ENCODE data around the gene TMEM147.

DNA sequence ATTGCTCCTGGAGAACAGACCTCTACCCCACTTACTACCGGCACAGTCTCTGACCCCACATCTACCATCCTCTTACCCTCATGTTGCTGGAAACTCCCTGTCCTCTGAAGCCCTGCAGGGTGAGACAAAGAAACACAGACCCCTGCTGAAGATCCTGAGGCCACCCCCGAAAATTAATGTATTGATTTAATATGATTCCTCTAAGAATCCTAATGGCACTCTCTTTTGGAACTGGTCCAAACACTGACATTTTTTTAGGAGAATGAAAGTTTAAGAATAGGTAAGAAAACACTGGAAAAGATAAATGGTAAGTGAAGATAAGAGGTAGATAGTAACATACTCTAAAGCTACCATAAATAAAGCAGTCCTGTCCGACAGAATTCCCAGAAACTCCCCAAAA is 37.3 kb upstream of the TMEM147 start:
- TF ChIP-seq BHLHE40 (IDR thresholded peaks at IDR 0.05; ENCODE audit: borderline replicate concordance) (no peak), ZNF384 (IDR thresholded peaks at IDR 0.05) (no peak), TARDBP (IDR thresholded peaks at IDR 0.05) (no peak), SP1 (IDR thresholded peaks at IDR 0.05) (no peak), SUZ12 (IDR thresholded peaks at IDR 0.05) (no peak), L3MBTL2 (conservative IDR thresholded peaks at IDR 0.05) (no peak), FOXM1 (IDR thresholded peaks at IDR 0.05; ENCODE audit: borderline replicate concordance) (no peak), CTBP1 (IDR thresholded peaks at IDR 0.05; ENCODE audit: borderline replicate concordance) (no peak), NFRKB (IDR thresholded peaks at IDR 0.05) (no peak), LEF1 (IDR thresholded peaks at IDR 0.05; ENCODE audit: borderline replicate concordance) (no peak), FOXA1 (IDR thresholded peaks at IDR 0.05) (no peak), HDGF (IDR thresholded peaks at IDR 0.05; ENCODE audit: borderline replicate concordance) (no peak), FOXK2 (IDR thresholded peaks at IDR 0.05) (no peak)
- TF ChIP-seq, protein P1, sequence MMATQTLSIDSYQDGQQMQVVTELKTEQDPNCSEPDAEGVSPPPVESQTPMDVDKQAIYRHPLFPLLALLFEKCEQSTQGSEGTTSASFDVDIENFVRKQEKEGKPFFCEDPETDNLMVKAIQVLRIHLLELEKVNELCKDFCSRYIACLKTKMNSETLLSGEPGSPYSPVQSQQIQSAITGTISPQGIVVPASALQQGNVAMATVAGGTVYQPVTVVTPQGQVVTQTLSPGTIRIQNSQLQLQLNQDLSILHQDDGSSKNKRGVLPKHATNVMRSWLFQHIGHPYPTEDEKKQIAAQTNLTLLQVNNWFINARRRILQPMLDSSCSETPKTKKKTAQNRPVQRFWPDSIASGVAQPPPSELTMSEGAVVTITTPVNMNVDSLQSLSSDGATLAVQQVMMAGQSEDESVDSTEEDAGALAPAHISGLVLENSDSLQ (IDR thresholded peaks at IDR 0.05): no peak
